Prostate gland (tissue), 2 donors: ENCODE results near the gene TRPV3. TPM values are rescaled to one million over a fixed set of nuclear protein-coding genes. Genes with fewer than 3 reads are reported as not detected.
A peak's percentile ranks its signal among the peaks of the same experiment; 100 is the strongest.

ENCODE experiments used
- DNase-seq: peaks from one replicate; pipeline ENCODE4 v3.0.0-alpha.2; 2019; ENCODE audit warnings: low spot score
- H3K27ac ChIP-seq, 2 donors: fragments of 200-600 bp; sonication (generic); 2 replicates each; pipeline ENCODE4 v1.5.1; 2017 to 2019
- H3K27me3 ChIP-seq: fragments of 200-600 bp; sonication (generic); replicated peaks from 2 replicates; pipeline ENCODE4 v1.5.1; 2019; ENCODE audit not compliant: insufficient read depth
- H3K36me3 ChIP-seq, 2 donors: fragments of 200-600 bp; sonication (generic); 1 replicate in 1 of 2; 2 replicates in 1 of 2; pipeline versions ENCODE4 v1.5.1 to v1.8.1; 2017 to 2019
- H3K4me1 ChIP-seq: fragments of 200-600 bp; sonication (generic); replicated peaks from 2 replicates; pipeline ENCODE4 v1.5.1; 2019
- H3K4me3 ChIP-seq, 2 donors: fragments of 200-600 bp; sonication (generic); 2 replicates each; pipeline ENCODE4 v1.5.1; 2017 to 2019
- H3K9me3 ChIP-seq: fragments of 200-600 bp; sonication (generic); 2 replicates; pipeline ENCODE4 v1.5.1; 2017
- POLR2A ChIP-seq: fragments of 450-650 bp; IDR thresholded peaks from one replicate; pipeline ENCODE4 v1.6.1; 2016; ENCODE audit warnings: antibody characterized with exemption, mild to moderate bottlenecking
- POLR2AphosphoS5 ChIP-seq: sonication (generic); formaldehyde crosslinking; IDR thresholded peaks from one replicate; pipeline ENCODE4 v1.6.1; 2017; ENCODE audit warnings: antibody characterized with exemption
- WGBS: methylation state at CpG from one replicate; pipeline ENCODE4 v1.1.5; 2018; 5-methylcytosine and 5-hydroxymethylcytosine counted together
- intact Hi-C: fragments of 100-400 bp; cut with DNase I; formaldehyde crosslinking; loops from one replicate; pipeline ENCODE4 v1.14.2; 2022
- total RNA-seq, 2 donors: library from RNA; depleted of rRNA; stranded (reverse); fragments of >200 nt; gene quantifications; one replicate each; pipeline ENCODE4 v1.1.0, GENCODE V29; 2016
- TF ChIP-seq, protein P1 (sequence below), 4 experiments: fragments of 200-600 bp in 2 of 4; fragments of 450-650 bp in 2 of 4; sonication (generic) in 2 of 4; IDR thresholded peaks; 1 replicate in 3 of 4; 2 replicates in 1 of 4; pipeline ENCODE4 v1.5.1; 2016 to 2019; ENCODE audit warnings: antibody characterized with exemption in 4 of 4, mild to moderate bottlenecking in 2 of 4, moderate library complexity in 2 of 4

Gene TRPV3
- 10 to 100 TPM in 1 of 2 donors, not detected in 1; 10.5 TPM for total RNA-seq

DNA sequence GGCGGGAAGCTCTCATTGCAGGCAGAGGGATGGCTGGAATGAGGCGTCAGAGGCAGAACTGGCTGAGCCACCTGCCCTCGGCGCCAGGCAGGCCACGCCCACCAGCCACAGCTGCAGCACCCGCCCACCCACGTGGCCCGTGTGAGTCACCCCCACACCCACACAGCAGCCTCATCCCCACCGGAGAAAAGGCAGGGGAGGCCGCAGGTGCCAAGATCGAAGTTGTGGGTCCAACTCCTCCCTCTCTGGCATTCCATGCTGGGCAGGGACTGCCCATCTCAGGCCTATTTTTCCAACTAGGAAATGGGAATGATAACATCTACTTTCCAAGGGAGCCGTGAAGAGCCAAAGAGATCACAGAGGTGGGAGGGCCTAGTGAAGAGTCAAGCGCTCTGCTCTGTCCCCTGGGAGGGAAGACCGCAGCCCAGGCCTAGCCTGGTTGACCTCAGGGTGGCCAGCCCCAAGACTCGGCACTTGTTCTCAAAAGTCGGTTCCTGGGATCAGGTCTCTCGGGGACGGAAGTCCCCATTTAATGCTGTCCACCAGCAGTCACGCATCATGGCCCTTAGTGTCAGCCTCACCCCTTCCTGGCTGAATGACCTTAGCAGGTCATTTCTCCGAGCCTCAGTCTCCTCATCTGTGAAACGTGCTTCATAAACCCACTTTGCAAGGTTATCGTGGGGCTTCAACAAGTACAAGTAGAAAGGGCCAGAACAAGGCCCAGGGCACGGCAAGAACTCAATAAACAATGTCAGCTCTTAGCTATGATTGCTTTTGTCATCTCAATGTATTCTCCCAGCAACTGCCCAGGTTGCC is at the start of gene TRPV3:
TSS of gene TRPV3 (minus strand) at position 45 of the 816 bp plus-strand sequence. CDS start 2,962 bp downstream, outside the sequence.
- no peaks in the 10 kb centered on the region for H3K27me3 ChIP-seq
- H3K36me3 ChIP-seq: no peaks in the 10 kb centered on the region
- no peaks in the 10 kb centered on the region for H3K9me3 ChIP-seq
- WGBS: 54% methylated on average over 23 of the region's 23 CpGs
- no peak within 1 kb of the TSS for H3K4me3 ChIP-seq
- no peak within 1 kb of the TSS for H3K27ac ChIP-seq
- H3K4me1 ChIP-seq: no peaks in the 10 kb centered on the region
- intact Hi-C loops: loop anchor here (5.0 kb wide), 1 partner anchor 1749 kb away; no protein-coding TSS in a partner anchor
- DNase-seq: peak; percentile 15
- TF ChIP-seq POLR2AphosphoS5: no peak
- TF ChIP-seq, protein P1, sequence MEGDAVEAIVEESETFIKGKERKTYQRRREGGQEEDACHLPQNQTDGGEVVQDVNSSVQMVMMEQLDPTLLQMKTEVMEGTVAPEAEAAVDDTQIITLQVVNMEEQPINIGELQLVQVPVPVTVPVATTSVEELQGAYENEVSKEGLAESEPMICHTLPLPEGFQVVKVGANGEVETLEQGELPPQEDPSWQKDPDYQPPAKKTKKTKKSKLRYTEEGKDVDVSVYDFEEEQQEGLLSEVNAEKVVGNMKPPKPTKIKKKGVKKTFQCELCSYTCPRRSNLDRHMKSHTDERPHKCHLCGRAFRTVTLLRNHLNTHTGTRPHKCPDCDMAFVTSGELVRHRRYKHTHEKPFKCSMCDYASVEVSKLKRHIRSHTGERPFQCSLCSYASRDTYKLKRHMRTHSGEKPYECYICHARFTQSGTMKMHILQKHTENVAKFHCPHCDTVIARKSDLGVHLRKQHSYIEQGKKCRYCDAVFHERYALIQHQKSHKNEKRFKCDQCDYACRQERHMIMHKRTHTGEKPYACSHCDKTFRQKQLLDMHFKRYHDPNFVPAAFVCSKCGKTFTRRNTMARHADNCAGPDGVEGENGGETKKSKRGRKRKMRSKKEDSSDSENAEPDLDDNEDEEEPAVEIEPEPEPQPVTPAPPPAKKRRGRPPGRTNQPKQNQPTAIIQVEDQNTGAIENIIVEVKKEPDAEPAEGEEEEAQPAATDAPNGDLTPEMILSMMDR (IDR thresholded peaks at IDR 0.05): no peak
- no peak for TF ChIP-seq POLR2A

DNA sequence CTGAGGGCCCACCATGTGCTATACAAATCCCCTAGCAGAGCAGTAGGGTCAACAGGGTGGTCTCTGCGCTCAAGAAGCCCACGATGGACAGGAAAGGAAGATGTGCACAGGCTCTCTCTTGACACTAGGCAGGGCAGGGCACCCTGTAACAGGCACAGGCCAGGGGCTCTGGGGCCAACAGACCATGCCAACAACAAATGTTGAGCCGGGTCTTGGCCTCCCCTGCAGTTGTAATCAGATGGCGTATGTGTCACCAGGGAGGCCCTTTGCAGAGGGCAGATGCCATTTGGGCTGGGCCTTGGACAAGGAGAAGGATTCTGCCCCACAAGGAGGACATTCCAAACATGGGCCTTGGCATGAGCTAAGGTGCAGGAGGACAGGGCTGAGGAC is 46.3 kb upstream of the TRPV3 start:
- TF ChIP-seq POLR2AphosphoS5 (no peak), POLR2A (no peak)
- TF ChIP-seq, protein P1 (IDR thresholded peaks at IDR 0.05): no peak
- WGBS: 96% methylated on average over 4 of the region's 4 CpGs
- Histone ChIP-seq H3K9me3 (no peaks in the 10 kb centered on the region), H3K4me3 (no peak overlapping the region), H3K36me3 (no peaks in the 10 kb centered on the region), H3K27ac (no peak overlapping the region), H3K4me1 (no peaks in the 10 kb centered on the region), H3K27me3 (no peaks in the 10 kb centered on the region)
- intact Hi-C loops: no loop called here
- no peak for DNase-seq

DNA sequence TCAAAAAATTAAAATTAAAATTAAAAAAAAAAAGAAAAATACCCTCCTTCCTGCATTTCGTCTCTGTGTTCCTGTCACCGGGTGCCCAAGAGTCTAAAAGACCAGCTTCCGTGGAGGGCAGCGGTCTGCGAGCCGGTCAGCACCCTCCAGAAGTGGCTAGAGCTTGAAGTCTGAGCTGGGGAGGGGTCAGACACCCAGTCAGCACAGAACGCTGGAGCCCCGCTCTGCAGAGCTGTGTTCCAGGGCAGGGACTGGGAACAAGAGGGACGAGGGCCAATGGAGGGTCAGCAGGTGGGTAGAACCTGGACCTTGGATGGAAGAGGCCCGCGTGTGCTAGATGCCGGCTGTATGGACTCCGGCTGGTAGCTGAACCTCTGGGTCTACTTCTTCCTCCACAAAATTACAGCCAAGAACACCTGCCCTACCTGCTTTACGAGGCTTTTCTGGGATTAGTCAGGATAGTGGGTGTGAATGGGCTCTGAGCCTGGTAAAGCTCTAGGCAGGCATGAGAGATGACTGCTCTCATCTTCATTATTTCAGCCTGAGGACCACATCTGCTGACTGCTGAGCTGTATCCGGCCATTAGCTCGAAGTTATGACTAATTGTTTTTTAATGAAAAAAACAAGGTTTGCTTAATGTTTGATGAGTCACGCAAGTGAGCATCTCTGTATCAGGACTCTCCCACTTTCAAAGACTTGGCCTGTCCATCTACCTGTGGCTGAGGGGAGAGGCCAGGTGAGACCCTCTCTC is 45.7 kb upstream of the TRPV3 start:
- Histone ChIP-seq H3K4me3 (no peak overlapping the region), H3K27ac (no peak overlapping the region), H3K9me3 (no peaks in the 10 kb centered on the region), H3K27me3 (no peaks in the 10 kb centered on the region), H3K4me1 (no peaks in the 10 kb centered on the region), H3K36me3 (no peaks in the 10 kb centered on the region)
- intact Hi-C loops: no loop called here
- no peak for DNase-seq
- no peak for TF ChIP-seq POLR2A
- TF ChIP-seq POLR2AphosphoS5: no peak
- TF ChIP-seq, protein P1 (IDR thresholded peaks at IDR 0.05): no peak
- 91% methylated on average over 17 of the region's 17 CpGs for WGBS

DNA sequence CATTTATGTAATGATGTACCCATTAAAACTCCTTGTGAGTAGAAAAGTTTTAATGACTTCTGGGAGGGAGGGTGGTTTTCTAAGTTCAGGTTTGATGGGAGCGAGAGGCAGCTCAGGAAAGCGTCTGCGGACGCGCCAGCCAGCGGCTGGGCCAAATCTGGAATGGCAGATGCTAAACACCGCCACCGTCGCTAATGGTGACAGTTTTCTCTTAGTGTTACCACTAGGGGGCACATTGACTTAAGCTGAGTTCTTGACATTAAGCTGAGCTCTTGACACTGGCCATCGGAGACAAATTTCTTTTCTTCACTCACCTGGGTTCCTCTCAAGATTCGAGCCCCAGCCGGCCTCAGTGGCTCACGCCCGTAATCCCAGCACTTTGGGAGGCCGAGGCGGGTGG is 44.9 kb upstream of the TRPV3 start:
- H3K9me3 ChIP-seq: no peaks in the 10 kb centered on the region
- 83% methylated on average over 16 of the region's 16 CpGs for WGBS
- no peak for DNase-seq
- no peak overlapping the region for H3K4me3 ChIP-seq
- TF ChIP-seq POLR2A (no peak), POLR2AphosphoS5 (no peak)
- TF ChIP-seq, protein P1 (IDR thresholded peaks at IDR 0.05): no peak
- H3K27me3 ChIP-seq: no peaks in the 10 kb centered on the region
- intact Hi-C loops: no loop called here
- H3K4me1 ChIP-seq: no peaks in the 10 kb centered on the region
- no peaks in the 10 kb centered on the region for H3K36me3 ChIP-seq
- H3K27ac ChIP-seq: no peak overlapping the region
